CD4-positive, alpha-beta T cell treated with Interleukin-21 for 1 hour (primary cell): ENCODE data around the gene EFNA1.
A peak's percentile ranks its signal among the peaks of the same experiment; 100 is the strongest.
"Not testable (repeated sequence)": the region's sequence is repeated elsewhere in the genome, so short reads cannot be mapped to it uniquely, and the experiment has no call there.

Experiments used
- DNase-seq: peaks from one replicate; pipeline ENCODE4 v3.0.0-alpha.2; 2020

EFNA1 gene

DNA sequence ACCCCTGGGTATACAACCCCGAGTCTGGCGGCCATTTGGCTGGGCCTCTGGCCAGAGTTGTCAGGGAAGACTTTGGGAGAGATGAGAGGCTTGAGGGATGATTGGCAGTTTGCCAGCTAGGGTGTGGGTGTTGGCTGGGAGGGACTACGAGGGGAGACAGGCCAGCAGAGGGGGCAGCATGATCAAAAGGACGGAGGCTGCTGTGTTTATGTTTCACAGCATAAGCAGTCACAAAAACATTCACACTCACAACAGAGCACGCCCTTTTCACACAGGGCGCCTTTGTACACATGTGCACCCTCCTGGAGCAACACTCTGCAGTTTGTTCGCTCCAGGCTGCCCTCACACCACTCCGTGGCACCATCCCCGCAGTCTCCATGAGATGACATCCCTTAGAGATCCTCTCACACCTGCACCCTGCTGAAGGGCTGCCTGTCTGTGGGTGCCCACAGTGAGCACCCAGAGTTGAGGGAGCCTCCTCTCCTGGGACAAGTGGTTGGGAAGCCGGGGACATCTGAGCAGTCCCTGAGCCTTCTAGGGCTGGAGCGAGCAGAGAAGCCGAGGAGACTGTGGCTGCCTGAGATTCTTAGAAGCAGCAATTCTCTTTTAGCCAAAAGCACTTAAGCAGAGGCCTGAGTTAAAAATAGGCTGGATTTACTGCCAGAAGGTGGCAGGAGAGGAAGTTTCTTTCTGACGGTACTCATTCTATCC, 33.6 kb upstream of the EFNA1 start:
- peak; percentile 35 for DNase-seq

DNA sequence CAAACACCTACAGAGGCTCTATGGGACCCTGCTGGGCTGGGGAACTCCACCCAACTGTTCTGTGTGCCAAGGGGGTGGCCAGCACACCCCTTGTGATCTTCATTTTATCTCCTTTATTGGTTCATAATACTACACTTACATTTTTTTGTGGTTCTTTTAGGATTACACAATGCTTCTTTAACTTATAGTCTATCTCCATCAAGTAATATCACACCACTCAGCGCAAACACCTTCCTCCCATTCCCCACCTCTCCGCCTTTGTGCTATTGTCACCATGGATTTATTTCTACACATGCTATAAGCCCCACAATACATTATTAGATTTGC, 33.1 kb upstream of the EFNA1 start:
- no peak for DNase-seq

DNA sequence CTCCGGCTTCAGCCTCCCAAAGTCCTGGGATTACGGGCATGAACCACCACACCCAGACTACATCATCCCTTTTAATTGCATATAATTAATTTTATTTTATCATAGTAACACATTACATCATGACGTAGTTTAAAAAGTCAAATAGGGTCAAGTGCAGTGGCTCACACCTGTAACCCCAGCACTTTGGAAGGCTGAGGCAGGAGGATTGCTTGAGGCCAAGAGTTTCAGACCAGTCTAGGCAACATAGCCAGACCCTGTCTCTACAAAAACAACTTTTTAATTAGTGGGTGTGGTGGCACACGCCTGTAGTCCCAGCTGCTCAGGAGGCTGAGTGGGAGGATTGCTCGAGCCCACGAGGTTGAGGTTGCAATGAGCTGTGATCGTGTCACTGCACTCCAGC, 28.3 kb upstream of the EFNA1 start:
- DNase-seq: no peak

DNA sequence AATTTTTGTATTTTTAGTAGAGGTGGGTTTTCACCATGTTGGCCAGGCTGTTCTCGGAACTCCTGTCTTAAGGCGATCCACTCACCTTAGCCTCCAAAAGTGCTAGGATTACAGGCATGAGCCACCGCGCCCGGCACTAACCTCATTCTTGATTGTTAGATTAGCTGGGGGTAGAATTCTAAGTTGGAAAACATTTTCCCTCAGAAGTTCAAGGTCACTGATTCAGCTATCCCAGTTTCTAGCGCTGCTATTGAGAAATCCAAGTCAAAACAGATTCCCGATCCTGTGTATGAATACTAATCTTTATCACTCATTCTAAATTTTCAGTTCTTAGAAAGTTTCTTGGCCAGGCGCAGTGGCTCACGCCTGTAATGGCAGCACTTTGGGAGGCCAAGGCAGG, 24.4 kb upstream of the EFNA1 start:
- no peak for DNase-seq

DNA sequence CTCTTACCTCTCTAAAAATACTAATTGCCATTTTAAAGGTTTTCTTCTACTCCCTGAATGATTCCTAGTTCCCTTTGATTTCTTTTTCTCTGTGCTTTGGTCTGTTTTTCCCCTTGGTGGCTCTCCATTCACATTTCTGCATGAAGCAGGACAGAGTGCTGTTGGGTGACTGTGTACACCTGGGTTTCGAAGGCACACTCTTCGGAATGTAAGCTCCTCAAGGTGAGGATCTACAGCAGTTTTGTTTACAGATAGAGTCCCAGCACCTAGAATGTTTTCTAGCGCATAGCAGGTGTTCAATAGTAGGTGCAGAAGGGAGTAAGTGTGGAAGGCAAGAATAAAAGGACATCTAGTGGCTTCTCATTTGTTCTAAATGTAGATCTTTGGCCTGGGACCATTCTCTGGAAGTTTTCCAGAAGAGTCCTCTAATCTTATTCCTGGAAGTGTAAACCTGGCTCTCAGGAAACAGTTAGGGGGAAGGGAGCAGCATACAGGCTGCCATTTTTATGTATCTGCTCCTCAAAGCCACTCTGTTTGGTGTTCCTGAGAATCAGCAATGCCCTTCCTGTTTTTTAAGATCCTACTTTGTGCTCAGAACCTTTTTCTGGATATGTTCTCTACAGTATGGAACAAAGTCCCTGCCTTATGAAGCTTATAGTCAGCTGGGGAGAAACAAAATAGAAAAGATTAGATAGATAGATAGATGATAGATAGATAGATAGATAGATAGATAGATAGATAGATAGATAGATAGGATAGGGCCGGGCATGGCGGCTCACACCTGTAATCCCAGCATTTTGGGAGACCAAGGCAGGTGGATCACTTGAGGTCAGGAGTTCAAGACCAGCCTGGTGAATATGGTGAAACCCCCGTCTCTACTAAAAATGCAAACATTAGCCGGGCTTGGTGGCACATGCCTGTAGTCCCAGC, 22.8 kb upstream of the EFNA1 start:
- DNase-seq: no peak

DNA sequence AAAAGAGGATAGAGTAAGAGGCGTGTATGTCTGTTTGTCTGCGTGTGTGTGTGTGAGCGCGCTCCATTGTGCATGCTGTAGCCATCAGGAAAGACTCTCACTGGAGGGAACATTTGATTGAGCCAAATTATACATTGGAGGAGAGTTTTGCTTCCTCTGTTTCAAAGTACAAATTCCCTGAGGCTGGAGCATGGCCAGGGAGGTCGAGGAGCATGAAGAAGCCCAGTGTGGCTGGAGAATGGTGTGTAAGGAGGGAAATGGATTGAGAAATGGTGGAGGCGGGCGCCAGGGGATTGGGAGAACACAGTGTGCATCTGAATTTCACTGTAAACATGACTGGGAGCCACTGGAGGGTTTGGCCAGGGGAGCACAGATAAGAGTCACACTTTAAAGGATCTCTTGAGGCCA, 22.1 kb upstream of the EFNA1 start:
- no peak for DNase-seq

DNA sequence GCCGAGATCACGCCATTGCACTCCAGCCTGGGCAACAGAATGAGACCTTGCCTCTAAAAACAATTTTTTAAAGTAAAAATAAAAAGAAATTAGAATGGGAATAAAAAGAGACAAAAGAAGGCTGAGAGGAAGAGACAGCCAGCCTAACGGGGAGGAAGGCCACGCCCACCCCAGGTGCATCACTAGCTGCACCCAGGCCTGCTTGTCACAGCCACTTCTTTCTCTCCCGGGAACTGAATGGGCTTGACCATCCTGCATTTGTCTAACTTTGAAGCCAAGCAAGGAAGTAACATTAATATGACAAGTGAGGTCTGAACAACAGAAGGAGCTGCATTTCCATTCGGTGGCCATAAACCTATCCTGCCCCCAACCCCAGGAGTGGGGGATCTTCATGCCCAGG, 20.8 kb upstream of the EFNA1 start:
- DNase-seq: no peak

DNA sequence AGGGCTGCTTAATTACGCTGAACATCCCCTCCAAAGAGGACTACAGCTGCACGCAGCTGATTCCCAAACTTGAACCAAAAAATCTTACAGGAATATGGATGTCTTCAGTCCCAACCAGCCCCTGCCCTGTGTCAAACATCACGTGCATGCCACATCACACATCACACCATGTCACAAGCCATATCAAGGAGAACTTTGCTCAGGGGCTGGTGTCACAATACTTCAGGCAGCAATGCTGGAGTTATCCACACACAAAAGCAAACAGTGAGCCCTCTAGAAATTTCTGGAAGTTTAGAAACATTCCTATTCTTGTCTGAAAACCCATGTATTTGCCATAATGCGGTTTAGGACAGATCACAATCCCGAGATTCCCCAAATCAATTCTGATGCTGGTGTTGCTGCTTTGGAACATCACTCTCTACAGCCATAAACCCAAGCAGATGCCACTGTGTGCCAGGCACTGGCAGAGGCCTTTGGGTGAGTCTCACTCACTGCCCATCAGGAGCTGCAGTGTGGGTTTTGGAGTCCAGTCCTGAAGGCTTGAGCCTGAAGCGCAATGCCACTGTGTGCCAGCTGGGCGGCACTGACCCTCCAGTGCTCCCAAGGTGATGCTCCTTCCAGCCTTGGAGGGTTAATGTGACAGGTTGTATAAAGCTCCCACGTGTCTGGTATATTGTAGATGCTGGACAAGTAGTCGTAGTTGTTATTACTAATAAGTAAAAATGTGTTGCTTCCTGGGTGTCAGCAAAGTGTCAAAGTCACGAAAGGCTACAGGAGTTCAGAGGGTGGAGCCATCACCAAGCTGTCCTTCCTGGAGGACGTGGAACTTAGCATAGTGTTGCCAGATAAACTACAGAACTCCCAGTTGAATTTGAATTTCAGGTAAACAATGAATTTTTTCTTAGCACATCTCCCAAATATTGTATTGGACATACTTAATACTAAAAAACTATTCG, 20.1 kb upstream of the EFNA1 start:
- no peak for DNase-seq

DNA sequence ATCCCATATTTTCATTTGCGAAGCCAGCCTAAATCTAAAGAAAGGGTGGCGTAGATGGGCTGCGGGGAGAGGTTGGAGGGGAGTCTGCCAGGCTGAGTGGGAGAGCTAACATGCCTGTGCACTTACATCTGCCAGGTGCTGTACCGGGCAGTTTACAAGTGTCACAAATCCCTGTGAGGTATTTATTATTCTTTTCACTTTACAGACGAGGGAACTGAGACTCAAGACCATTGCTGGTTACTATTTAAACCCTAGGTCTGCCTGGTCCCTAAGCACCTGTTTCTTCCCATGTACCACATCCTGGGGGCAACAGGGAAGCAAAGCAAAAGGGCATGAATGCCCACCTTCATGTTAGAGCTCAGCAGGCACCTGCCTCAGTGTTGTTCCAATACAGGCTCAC, 19.4 kb upstream of the EFNA1 start:
- DNase-seq: no peak

DNA sequence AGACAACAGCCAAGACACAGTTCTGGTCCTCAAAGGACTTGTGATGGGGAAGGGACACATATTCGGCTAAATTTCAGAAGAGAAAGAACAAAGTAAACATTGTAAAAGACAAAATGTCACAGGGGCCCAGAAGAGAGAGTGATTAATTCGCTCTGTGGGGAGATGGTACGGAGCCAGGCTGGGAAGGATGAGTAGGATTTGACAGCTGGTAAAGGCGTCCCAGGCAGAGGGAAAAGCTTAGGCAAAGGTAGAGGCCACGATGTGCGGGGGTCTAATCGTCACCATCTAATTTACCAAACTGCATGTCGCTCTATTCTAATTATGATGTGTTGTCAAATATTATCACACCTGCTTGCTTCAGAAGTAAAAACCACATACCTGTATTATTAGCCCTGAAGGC, 17.3 kb upstream of the EFNA1 start:
- no peak for DNase-seq

DNA sequence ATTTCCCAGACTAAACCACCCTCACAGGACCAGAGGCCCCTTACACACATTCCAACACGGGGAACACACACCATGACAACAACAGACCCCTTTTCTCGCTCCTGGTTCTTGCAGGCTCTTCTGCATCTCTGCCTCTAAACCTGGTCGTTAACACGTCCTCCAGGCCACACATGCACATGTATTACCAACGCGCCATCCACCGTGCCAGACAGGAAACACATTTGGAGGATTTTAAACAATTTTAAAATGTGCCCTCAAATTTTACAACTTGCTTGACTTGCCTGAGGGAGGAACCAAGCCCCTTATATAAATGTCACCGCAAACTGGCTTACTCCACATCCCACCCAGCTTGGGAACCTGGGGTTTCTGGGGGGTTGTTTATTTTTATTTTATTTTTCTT, 16.9 kb upstream of the EFNA1 start:
- no peak for DNase-seq

DNA sequence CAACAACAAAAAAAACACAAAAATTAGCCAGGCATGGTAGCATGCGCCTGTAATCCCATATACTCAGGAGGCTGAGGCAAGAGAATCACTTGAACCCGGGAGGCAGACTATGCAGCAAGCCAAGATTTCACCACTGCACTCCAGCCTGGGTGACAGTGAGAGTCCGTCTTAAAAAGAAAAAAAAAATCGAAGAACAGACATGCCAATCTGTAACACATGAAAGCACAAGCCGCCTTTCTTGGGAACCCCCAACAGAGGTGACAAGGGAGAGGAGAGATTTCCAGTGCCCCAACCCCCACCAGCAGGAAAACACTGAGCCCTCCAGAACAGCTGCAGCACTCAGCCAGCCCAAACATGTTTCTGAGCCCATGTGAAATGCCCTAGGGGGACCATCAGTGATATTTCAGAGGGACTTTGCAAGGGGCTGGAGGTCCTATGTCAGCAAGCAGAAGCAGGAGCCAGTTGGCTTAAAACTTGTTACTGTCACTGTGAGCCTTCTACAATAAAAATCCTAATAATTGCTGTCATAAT, 14.2 kb upstream of the EFNA1 start:
- DNase-seq: no peak

DNA sequence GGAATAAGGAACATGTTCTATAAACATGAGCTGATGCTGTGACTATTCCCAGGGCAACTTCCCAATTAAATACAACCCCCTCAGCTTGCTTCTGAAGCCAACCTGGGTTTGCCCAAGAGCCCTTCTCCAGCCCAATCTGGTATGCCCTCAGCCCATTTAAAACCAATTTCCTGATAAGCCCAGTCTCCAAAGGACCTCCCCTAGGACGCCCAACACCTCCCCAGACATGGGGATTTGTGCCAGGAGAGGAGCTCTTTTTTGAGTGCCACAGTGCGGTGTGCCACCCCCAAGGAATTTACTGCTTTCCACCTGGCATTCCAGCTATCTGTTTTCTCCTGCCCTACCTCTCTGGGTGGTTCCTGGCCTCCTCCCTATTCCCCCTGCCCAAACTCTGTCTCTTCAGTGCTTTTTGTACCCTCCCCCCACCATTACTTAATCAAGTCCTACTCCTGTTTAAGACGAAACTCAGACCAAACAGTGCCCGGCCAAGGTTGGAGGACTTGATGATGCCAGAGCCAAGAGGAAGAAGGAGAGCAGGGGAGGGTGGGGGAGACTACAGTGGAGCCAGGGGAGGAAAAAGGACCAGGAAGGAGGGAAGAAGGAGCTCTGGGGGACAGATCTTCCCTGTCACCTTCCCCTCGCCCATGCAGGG, 11.4 kb upstream of the EFNA1 start:
- DNase-seq: no peak

DNA sequence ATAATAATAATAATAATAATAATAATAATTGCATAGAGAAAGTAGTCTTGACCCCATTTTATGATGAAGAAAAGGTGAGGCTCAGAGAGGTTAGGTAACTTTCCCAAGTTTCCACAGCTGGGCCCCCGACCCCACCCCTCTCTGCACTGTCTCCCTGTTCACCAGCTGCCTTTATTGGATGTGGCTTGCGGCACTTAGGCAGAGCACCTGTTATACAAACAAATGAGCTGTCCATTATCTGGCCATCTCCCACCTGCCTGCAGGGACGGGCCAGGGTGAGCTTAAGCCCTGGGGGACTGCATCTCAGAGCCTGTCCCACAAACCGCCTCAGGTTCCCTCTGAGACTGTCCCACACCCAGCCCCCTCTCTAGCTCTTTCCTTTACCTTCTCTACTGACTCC, 10.1 kb upstream of the EFNA1 start:
- DNase-seq: no peak

DNA sequence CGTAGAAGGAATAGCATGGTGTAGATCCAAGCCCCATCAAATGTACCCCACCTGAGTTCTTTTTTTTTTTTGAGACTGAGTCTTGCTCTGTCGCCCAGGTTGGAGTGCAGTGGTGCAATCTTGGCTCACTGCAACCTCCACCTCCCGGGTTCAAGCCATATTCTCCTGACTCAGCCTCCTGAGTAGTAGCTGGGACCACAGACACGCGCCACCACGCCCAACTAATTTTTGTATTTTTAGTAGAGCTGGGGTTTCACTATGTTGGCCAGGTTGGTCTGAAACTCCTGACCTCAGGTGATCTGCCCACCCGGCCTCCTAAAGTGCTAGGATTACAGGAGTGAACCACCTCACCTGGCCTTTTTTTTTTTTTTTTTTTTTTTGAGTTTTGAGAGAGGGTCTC, 9.6 kb upstream of the EFNA1 start:
- not testable (repeated sequence) for DNase-seq

DNA sequence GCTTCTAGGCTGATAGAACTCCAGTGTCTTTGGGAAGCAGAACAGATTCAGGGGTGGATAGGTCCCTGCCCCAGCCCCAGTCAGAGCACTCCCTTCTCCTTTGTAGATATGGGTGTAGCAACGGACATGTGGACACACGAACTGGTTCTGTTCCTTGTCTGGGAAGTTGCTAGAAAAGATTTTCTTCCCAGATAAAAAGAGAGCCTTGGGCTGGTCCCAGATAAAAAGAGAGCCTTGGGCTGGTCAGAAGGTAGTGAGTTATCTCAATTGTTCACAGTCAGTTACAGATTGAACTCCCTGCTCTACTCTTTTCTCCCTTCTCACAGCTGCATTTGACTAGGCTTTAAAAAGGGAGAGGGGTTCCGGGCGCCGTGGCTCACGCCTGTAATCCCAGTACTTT, 7.4 kb upstream of the EFNA1 start:
- no peak for DNase-seq

DNA sequence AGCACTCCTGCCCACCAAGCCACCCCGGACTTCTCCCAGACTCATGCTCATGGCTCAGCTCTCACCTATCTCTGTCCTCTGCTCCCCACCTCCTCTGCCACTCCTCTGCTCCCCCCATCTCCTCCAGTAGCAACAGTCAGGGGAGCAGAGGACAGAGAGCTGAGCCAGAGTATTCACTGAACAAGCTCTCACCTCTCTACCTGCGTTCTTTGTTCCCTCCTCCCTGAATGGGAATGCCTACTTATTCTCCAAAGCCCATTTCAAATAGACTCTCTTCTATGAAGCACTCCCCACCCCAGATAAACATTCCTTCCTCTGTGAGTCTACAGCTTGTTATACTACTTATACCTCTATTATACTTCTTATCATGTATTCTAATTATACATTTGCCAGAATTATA, 6.4 kb upstream of the EFNA1 start:
- no peak for DNase-seq

DNA sequence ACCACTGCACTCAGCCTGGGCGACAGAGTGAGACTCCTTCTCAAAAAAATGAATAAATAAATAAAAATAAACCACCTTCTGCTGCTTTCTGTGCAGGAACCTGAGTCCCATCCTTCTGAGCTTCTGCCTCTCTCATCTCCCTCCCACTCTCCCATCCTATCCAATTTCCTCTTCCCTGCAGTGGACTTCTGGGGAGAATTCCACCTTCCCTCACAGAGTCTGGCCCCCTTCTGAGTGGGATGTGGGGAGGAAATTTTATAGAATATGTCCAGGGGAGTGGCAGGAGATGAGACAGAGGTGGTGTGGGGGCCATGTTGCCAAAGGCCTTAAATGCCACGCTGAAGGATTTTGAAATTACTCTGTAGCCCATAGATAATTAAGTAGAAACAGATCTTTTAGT, 5.4 kb upstream of the EFNA1 start:
- no peak for DNase-seq

DNA sequence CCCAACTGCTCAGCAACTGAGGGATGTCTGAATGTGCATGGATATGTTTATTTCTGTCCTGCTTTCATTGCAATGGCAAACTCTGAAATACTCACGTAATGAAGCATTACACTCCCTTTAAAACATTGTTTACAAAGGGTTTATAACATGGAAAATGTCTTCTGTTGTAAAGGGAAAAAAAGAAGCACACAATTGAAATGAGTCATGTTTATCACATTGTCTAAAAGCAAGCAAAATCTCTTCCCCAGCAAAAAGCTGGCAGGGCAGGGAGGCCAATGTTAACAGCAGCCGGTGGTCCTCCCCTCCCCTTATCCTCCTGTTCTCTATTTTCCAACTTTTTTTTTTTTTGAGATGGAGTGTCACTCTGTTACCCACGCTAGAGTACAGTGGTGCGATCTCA, 3.9 kb upstream of the EFNA1 start:
- DNase-seq: no peak

DNA sequence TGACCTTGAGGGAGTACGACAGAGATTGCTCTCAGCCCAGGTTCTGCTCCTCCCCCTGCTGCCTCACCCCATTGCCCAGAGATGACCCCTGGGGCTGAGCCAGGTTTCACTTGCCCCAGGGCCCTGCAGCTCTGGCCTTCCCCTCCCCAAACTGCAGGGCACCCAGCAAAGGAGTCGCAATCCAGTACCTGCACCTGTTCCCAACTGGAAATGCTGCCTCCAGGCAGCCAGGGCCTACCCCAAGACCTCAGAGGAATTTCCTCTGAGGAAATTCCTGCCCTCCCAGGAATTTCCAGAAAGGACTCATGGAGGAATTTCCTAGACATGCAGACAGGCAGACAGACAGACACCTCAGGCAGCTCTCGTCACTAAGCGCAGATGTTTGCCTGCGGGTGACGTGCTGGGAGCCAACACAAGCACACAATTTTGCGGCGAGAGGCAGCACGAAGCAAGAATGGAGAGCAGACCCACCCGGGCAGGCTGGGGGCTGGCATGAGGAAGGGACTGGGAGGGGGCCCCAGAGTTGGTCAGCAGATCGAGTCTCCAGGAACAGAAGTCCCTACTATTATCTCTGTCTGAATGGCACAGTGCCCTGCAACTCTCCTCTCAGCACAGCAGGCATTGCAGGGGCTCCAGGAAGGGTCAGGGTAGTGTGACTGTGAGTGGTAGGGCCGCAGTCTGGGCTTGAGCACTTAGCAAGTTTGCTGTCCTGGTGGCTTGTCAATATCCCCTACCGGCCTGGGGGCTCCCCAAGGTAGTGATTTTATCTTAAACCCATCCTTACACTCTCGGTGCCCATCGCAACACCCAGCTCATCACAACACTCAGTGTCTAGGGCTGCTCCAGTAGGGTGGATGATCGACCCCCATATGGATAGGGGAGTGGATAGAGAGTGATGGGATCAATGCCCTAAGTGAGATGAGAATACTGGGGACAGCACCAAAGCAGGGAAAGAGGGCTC, 2.9 kb upstream of the EFNA1 start:
- DNase-seq: no peak

DNA sequence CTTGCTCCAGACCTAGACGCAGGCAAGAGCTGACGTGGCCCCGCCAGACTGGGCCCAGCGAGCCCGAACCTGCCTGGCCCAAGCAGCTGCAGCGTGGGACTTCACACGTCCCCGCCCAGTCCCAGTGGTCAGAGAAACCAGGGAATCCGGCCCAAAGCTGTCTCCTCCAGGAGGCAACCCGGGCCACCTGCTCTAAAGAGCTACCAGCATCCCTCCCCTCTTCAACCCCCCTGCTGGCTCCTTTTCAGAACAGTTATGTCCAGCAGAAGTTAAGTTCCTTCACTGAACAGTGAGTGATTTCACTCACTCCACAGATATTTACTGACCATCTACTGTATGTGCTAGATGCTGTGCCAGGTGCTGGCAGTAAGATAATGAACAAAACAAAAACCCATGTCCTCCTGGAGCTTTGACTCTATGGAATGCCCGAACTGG, 2.1 kb upstream of the EFNA1 start:
- no peak for DNase-seq
